ENCODE measurements around the gene TP53. TPM values are rescaled to one million over a fixed set of nuclear protein-coding genes. Genes with fewer than 3 reads are reported as not detected.
A peak's percentile ranks its signal among the peaks of the same experiment; 100 is the strongest.

The TP53 gene
- 99.3 and 107 TPM in 2 replicates for total RNA-seq (2014; rRNA removed; shearing (Covaris generic))

GRCh38 chr17:7687072-7687907 lies at the start of gene TP53:
TSS of gene TP53 (minus strand) at chr17:7687490. CDS start at chr17:7676594, 10,896 bp downstream.
- DNase-seq (ENCODE audit: low spot score) = peak; percentile 91

- no peak for DNase-seq (ENCODE audit: low spot score)
These were observed 45.8 kb upstream of the TP53 start for GRCh38 chr17:7732981-7733539.

- DNase-seq (ENCODE audit: low spot score) = no peak
These were observed 42.5 kb upstream of the TP53 start for GRCh38 chr17:7729816-7730215.

- DNase-seq (ENCODE audit: low spot score) = no peak
These were observed 40.6 kb upstream of the TP53 start for GRCh38 chr17:7727886-7728285.

- DNase-seq (ENCODE audit: low spot score) = no peak
These were observed 34.3 kb upstream of the TP53 start for GRCh38 chr17:7721612-7722011.

GRCh38 chr17:7720125-7720524 lies 32.8 kb upstream of the TP53 start:
- no peak for DNase-seq (ENCODE audit: low spot score)

- no peak for DNase-seq (ENCODE audit: low spot score)
These were observed 32.4 kb upstream of the TP53 start for GRCh38 chr17:7719661-7720060.

- no peak for DNase-seq (ENCODE audit: low spot score)
These were observed 30.6 kb upstream of the TP53 start for GRCh38 chr17:7717756-7718350.

- peak; percentile 89 for DNase-seq (ENCODE audit: low spot score)
These were observed 29.8 kb upstream of the TP53 start, which contains the start of gene DNAH2 for GRCh38 chr17:7716901-7717755. TSS of gene DNAH2 (plus strand) at chr17:7717744. CDS start at chr17:7719735, 1,991 bp downstream.

GRCh38 chr17:7715936-7716886 lies 28.9 kb upstream of the TP53 start:
- peak; percentile 24 for DNase-seq (ENCODE audit: low spot score)

- DNase-seq (ENCODE audit: low spot score) = no peak
These were observed 27.7 kb upstream of the TP53 start for GRCh38 chr17:7714721-7715594.

- DNase-seq (ENCODE audit: low spot score) = no peak
These were observed 26.5 kb upstream of the TP53 start for GRCh38 chr17:7713782-7714181.

GRCh38 chr17:7712111-7712771 lies 25.0 kb upstream of the TP53 start:
- no peak for DNase-seq (ENCODE audit: low spot score)

- DNase-seq (ENCODE audit: low spot score) = no peak
These were observed 23.9 kb upstream of the TP53 start for GRCh38 chr17:7711051-7711755.

GRCh38 chr17:7710301-7710700 lies 23.0 kb upstream of the TP53 start:
- DNase-seq (ENCODE audit: low spot score) = no peak

GRCh38 chr17:7709031-7709430 lies 21.7 kb upstream of the TP53 start:
- DNase-seq (ENCODE audit: low spot score) = no peak

- no peak for DNase-seq (ENCODE audit: low spot score)
These were observed 20.8 kb upstream of the TP53 start for GRCh38 chr17:7707858-7708750.
